HepG2 (cell line): ENCODE data around the gene MFN2.

Experiments
- ASH2L ChIP-seq: fragments of 300-600, 200-600 bp; sonication (generic); IDR thresholded peaks from 2 replicates; pipeline ENCODE4 v1.7.0; 2017; ENCODE audit warnings: low read depth, mild to moderate bottlenecking, moderate library complexity, mixed read lengths, low read length; ENCODE audit not compliant: insufficient read length
- CREB1 ChIP-seq, 2 experiments: fragments of 450-650 bp in 1 of 2; IDR thresholded peaks; 2 replicates each; pipeline ENCODE4 v1.6.1; 2016 to 2017; ENCODE audit warnings: control low read depth in 1 of 2, mild to moderate bottlenecking in 1 of 2, missing compliant biosample characterization in 1 of 2, missing genetic modification characterization in 1 of 2
- GATAD2A ChIP-seq: IDR thresholded peaks from 2 replicates; pipeline ENCODE4 v1.6.1; 2016
- KLF13 ChIP-seq: sonication (generic); formaldehyde crosslinking; IDR thresholded peaks from 2 replicates; pipeline ENCODE4 v1.4.0; 2020; ENCODE audit warnings: mild to moderate bottlenecking, missing genetic modification reagents
- MTA3 ChIP-seq: sonication (generic); formaldehyde crosslinking; IDR thresholded peaks from 2 replicates; pipeline ENCODE4 v1.4.0; 2020; ENCODE audit warnings: missing genetic modification reagents
- POLR2A ChIP-seq, 2 experiments: IDR thresholded peaks; 2 replicates each; pipeline ENCODE4 v1.6.1; 2011; ENCODE audit warnings: low read depth in 2 of 2, low read length in 2 of 2, mild to moderate bottlenecking in 1 of 2, moderate library complexity in 1 of 2; ENCODE audit not compliant: insufficient read depth in 1 of 2
- SMARCC2 ChIP-seq: fragments of 450-650 bp; IDR thresholded peaks from 2 replicates; pipeline ENCODE4 v1.6.1; 2017; ENCODE audit warnings: antibody characterized with exemption, mild to moderate bottlenecking
- TEAD3 ChIP-seq: optimal IDR thresholded peaks from 2 replicates; pipeline ENCODE3; 2016; ENCODE audit warnings: borderline replicate concordance
- ZNF256 ChIP-seq: sonication (generic); formaldehyde crosslinking; conservative IDR thresholded peaks from 2 replicates; pipeline ENCODE4 v1.4.0; 2020; ENCODE audit warnings: missing genetic modification reagents
- ZNF317 ChIP-seq: sonication (generic); formaldehyde crosslinking; IDR thresholded peaks from 2 replicates; pipeline ENCODE4 v1.5.0; 2020; ENCODE audit warnings: mild to moderate bottlenecking, missing genetic modification reagents
- ZNF678 ChIP-seq: sonication (generic); formaldehyde crosslinking; IDR thresholded peaks from 2 replicates; pipeline ENCODE4 v1.4.0; 2020; ENCODE audit warnings: mild to moderate bottlenecking, missing genetic modification reagents
- TF ChIP-seq, protein P1 (sequence below): sonication (generic); formaldehyde crosslinking; IDR thresholded peaks from 2 replicates; pipeline ENCODE4 v1.5.0; 2020; ENCODE audit warnings: mild to moderate bottlenecking, missing genetic modification reagents, moderate library complexity
- TF ChIP-seq, protein P2 (sequence below): IDR thresholded peaks from 2 replicates; pipeline ENCODE4 v1.6.1; 2012; ENCODE audit warnings: inconsistent platforms
- TF ChIP-seq, protein P3 (sequence below): sonication (generic); formaldehyde crosslinking; conservative IDR thresholded peaks from 2 replicates; pipeline ENCODE4 v1.4.0; 2020; ENCODE audit warnings: missing genetic modification reagents

DNA sequence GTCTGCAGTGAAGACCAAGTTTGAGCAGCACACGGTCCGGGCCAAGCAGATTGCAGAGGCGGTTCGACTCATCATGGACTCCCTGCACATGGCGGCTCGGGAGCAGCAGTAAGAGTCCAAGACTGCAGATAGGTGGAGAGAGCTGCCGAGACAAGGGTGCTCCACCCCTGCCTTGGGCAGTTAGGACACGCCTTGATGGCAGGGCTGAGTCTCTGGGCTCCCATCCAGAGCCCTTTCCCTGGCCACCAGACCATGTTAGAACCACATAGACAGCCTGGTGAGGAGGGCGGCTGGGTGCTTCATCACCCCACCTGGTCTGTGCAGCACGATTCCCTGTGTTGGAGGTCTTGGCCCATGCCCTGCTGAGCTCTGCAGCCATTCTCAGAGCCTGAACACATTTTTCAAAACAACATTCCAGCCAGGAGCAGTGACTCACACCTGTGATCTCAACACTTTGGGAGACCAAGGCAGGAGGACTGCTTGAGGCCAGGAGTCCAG lies 21.8 kb downstream of the MFN2 start:
- TF ChIP-seq ZNF317 (no peak), ZNF256 (no peak), TEAD3 (CRISPR knock-in tag) (no peak), ASH2L (no peak), SMARCC2 (no peak), GATAD2A (CRISPR knock-in tag) (no peak), CREB1 (IDR thresholded peaks at IDR 0.05) (no peak), CREB1 (CRISPR knock-in tag; IDR thresholded peaks at IDR 0.05) (no peak), POLR2A (IDR thresholded peaks at IDR 0.05; ENCODE audit: insufficient read depth in 1 of 2, low read depth in 2 of 2, low read length in 2 of 2) (no peak), MTA3 (CRISPR knock-in tag) (no peak), ZNF678 (no peak), KLF13 (no peak)
- TF ChIP-seq, protein P1, sequence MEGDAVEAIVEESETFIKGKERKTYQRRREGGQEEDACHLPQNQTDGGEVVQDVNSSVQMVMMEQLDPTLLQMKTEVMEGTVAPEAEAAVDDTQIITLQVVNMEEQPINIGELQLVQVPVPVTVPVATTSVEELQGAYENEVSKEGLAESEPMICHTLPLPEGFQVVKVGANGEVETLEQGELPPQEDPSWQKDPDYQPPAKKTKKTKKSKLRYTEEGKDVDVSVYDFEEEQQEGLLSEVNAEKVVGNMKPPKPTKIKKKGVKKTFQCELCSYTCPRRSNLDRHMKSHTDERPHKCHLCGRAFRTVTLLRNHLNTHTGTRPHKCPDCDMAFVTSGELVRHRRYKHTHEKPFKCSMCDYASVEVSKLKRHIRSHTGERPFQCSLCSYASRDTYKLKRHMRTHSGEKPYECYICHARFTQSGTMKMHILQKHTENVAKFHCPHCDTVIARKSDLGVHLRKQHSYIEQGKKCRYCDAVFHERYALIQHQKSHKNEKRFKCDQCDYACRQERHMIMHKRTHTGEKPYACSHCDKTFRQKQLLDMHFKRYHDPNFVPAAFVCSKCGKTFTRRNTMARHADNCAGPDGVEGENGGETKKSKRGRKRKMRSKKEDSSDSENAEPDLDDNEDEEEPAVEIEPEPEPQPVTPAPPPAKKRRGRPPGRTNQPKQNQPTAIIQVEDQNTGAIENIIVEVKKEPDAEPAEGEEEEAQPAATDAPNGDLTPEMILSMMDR (CRISPR knock-in tag), result no peak
- TF ChIP-seq, protein P2, sequence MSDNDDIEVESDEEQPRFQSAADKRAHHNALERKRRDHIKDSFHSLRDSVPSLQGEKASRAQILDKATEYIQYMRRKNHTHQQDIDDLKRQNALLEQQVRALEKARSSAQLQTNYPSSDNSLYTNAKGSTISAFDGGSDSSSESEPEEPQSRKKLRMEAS, result no peak
- TF ChIP-seq, protein P3, sequence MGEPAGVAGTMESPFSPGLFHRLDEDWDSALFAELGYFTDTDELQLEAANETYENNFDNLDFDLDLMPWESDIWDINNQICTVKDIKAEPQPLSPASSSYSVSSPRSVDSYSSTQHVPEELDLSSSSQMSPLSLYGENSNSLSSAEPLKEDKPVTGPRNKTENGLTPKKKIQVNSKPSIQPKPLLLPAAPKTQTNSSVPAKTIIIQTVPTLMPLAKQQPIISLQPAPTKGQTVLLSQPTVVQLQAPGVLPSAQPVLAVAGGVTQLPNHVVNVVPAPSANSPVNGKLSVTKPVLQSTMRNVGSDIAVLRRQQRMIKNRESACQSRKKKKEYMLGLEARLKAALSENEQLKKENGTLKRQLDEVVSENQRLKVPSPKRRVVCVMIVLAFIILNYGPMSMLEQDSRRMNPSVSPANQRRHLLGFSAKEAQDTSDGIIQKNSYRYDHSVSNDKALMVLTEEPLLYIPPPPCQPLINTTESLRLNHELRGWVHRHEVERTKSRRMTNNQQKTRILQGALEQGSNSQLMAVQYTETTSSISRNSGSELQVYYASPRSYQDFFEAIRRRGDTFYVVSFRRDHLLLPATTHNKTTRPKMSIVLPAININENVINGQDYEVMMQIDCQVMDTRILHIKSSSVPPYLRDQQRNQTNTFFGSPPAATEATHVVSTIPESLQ (CRISPR knock-in tag), result no peak
